Suprapubic skin (tissue), 3 donors: ENCODE data around the gene COPS3.

Experiments used
- EP300 ChIP-seq: sonication (generic); formaldehyde crosslinking; IDR thresholded peaks from one replicate; pipeline ENCODE4 v1.6.1; 2017; ENCODE audit warnings: antibody characterized with exemption
- POLR2A ChIP-seq, 2 donors: fragments of 450-650 bp; IDR thresholded peaks; one replicate each; pipeline ENCODE4 v1.6.1; 2017; ENCODE audit warnings: antibody characterized with exemption in 2 of 2, mild to moderate bottlenecking in 2 of 2, moderate library complexity in 2 of 2
- TF ChIP-seq, protein P1 (sequence below), 2 donors: fragments of 200-600 bp in 1 of 2; fragments of 450-650 bp in 1 of 2; sonication (generic) in 1 of 2; IDR thresholded peaks; one replicate each; pipeline ENCODE4 v1.5.1; 2016 to 2019; ENCODE audit warnings: antibody characterized with exemption in 2 of 2, mild to moderate bottlenecking in 1 of 2, moderate library complexity in 1 of 2

DNA sequence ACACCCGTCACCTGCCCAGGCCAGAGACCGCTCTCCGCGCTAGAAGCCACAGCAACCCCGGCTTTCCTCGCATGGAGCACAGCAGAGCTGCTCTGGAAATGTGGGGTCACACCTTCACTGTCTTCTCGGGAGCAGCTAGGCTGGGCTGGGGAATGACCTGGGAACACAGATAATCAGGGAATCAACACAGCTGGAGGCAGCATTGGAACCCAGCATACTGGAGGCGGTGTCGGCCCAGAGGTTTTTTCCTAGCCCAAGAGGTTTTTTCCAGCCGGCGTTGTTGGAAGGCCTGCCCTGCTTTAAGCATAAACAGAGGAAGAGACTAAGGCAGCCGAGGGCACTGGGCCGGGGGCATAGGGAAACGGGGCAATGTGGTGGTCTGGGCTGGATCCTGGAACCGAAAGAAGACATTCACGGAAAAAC is 74.1 kb downstream of the COPS3 start:
- TF ChIP-seq, protein P1, sequence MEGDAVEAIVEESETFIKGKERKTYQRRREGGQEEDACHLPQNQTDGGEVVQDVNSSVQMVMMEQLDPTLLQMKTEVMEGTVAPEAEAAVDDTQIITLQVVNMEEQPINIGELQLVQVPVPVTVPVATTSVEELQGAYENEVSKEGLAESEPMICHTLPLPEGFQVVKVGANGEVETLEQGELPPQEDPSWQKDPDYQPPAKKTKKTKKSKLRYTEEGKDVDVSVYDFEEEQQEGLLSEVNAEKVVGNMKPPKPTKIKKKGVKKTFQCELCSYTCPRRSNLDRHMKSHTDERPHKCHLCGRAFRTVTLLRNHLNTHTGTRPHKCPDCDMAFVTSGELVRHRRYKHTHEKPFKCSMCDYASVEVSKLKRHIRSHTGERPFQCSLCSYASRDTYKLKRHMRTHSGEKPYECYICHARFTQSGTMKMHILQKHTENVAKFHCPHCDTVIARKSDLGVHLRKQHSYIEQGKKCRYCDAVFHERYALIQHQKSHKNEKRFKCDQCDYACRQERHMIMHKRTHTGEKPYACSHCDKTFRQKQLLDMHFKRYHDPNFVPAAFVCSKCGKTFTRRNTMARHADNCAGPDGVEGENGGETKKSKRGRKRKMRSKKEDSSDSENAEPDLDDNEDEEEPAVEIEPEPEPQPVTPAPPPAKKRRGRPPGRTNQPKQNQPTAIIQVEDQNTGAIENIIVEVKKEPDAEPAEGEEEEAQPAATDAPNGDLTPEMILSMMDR (IDR thresholded peaks at IDR 0.05): no peak
- TF ChIP-seq POLR2A (IDR thresholded peaks at IDR 0.05) (no peak), EP300 (no peak)
